Liver (tissue), 9 donors: Measurements from ENCODE around the gene SRGAP1. TPM values are rescaled to one million over a fixed set of nuclear protein-coding genes. Genes with fewer than 3 reads are reported as not detected.

Experiments used
- DNase-seq: peaks from one replicate; pipeline ENCODE4 v3.0.0-alpha.2; 2017; ENCODE audit warnings: low spot score
- H3K27ac ChIP-seq, 2 donors: one replicate each; pipeline ENCODE4 v1.7.0; 2013; ENCODE audit warnings: inconsistent platforms in 2 of 2, low read length in 2 of 2, control low read depth in 1 of 2, low read depth in 1 of 2, mild to moderate bottlenecking in 1 of 2
- H3K27me3 ChIP-seq, 4 donors: one replicate each; pipeline versions ENCODE4 v1.6.1 to v1.7.0; 2013; ENCODE audit warnings: low read length in 3 of 4, inconsistent platforms in 1 of 4, mild to moderate bottlenecking in 1 of 4, moderate library complexity in 1 of 4; ENCODE audit not compliant: control insufficient read depth in 4 of 4, insufficient read depth in 4 of 4
- H3K36me3 ChIP-seq, 4 donors: one replicate each; pipeline versions ENCODE4 v1.6.1 to v1.7.0; 2013; ENCODE audit warnings: low read length in 3 of 4, mild to moderate bottlenecking in 3 of 4, low read depth in 1 of 4, moderate library complexity in 1 of 4; ENCODE audit not compliant: control insufficient read depth in 4 of 4, insufficient read depth in 3 of 4
- H3K4me1 ChIP-seq, 4 donors: one replicate each; pipeline versions ENCODE4 v1.6.1 to v1.7.0; 2013; ENCODE audit warnings: low read length in 3 of 4, mild to moderate bottlenecking in 3 of 4, moderate library complexity in 1 of 4; ENCODE audit not compliant: control insufficient read depth in 4 of 4, insufficient read depth in 4 of 4
- H3K4me3 ChIP-seq, 3 donors: one replicate each; pipeline versions ENCODE4 v1.6.1 to v1.7.0; 2013; ENCODE audit warnings: low read length in 3 of 3, control low read depth in 1 of 3, low read depth in 1 of 3, mild to moderate bottlenecking in 1 of 3
- H3K9ac ChIP-seq, 2 donors: one replicate each; pipeline ENCODE4 v1.7.0; 2013; ENCODE audit warnings: low read length in 2 of 2, mild to moderate bottlenecking in 2 of 2, moderate library complexity in 2 of 2, control low read depth in 1 of 2, low read depth in 1 of 2
- H3K9me3 ChIP-seq, 4 donors: one replicate each; pipeline versions ENCODE4 v1.6.1 to v1.7.0; 2013; ENCODE audit warnings: low read length in 3 of 4; ENCODE audit not compliant: control insufficient read depth in 4 of 4
- ATF3 ChIP-seq: IDR thresholded peaks from 2 replicates; pipeline ENCODE4 v1.6.1; 2016; ENCODE audit warnings: antibody characterized with exemption
- EGR1 ChIP-seq, 2 donors: IDR thresholded peaks; 2 replicates each; pipeline ENCODE4 v1.6.1; 2016 to 2018; ENCODE audit warnings: antibody characterized with exemption in 2 of 2, low read depth in 2 of 2
- FOXA1 ChIP-seq: IDR thresholded peaks from 2 replicates; pipeline ENCODE4 v1.6.1; 2016; ENCODE audit warnings: antibody characterized with exemption
- FOXA2 ChIP-seq: IDR thresholded peaks from 2 replicates; pipeline ENCODE4 v1.6.1; 2016; ENCODE audit warnings: antibody characterized with exemption
- GABPA ChIP-seq, 2 donors: IDR thresholded peaks in 1 of 2; conservative IDR thresholded peaks in 1 of 2; 2 replicates each; pipeline ENCODE4 v1.6.1; 2016; ENCODE audit warnings: antibody characterized with exemption in 2 of 2, mild to moderate bottlenecking in 1 of 2, moderate library complexity in 1 of 2
- HNF4A ChIP-seq, 2 donors: conservative IDR thresholded peaks; 2 replicates each; pipeline ENCODE4 v1.6.1; 2016; ENCODE audit warnings: antibody characterized with exemption in 2 of 2, mild to moderate bottlenecking in 2 of 2
- HNF4G ChIP-seq: IDR thresholded peaks from 2 replicates; pipeline ENCODE4 v1.6.1; 2016; ENCODE audit warnings: antibody characterized with exemption
- JUND ChIP-seq, 2 donors: IDR thresholded peaks; 2 replicates each; pipeline ENCODE4 v1.6.1; 2016; ENCODE audit warnings: antibody characterized with exemption in 2 of 2
- MAX ChIP-seq: IDR thresholded peaks from 2 replicates; pipeline ENCODE4 v1.6.1; 2016; ENCODE audit warnings: antibody characterized with exemption
- NR2F2 ChIP-seq: IDR thresholded peaks from 2 replicates; pipeline ENCODE4 v1.6.1; 2016; ENCODE audit warnings: antibody characterized with exemption
- RAD21 ChIP-seq, 2 donors: IDR thresholded peaks; 2 replicates each; pipeline ENCODE4 v1.6.1; 2016; ENCODE audit warnings: antibody characterized with exemption in 2 of 2, mild to moderate bottlenecking in 2 of 2
- RXRA ChIP-seq, 2 donors: IDR thresholded peaks; 2 replicates each; pipeline ENCODE4 v1.6.1; 2017 to 2018; ENCODE audit warnings: antibody characterized with exemption in 2 of 2, mild to moderate bottlenecking in 1 of 2
- SP1 ChIP-seq: IDR thresholded peaks from 2 replicates; pipeline ENCODE4 v1.6.1; 2018; ENCODE audit warnings: antibody characterized with exemption, mild to moderate bottlenecking
- TAF1 ChIP-seq: conservative IDR thresholded peaks from 2 replicates; pipeline ENCODE4 v1.6.1; 2016; ENCODE audit warnings: antibody characterized with exemption, mild to moderate bottlenecking
- YY1 ChIP-seq: IDR thresholded peaks from 2 replicates; pipeline ENCODE4 v1.6.1; 2016; ENCODE audit warnings: antibody characterized with exemption, mild to moderate bottlenecking
- ZBTB33 ChIP-seq: IDR thresholded peaks from 2 replicates; pipeline ENCODE4 v1.6.1; 2016; ENCODE audit warnings: antibody characterized with exemption
- WGBS: extraction: QIAGEN DNeasy Blood & Tissue Kit; methylation state at CpG from one replicate; pipeline ENCODE4 v1.1.7; 2013; 5-methylcytosine and 5-hydroxymethylcytosine counted together
- polyA plus RNA-seq, 2 donors: library from polyadenylated mRNA; stranded (reverse) in 1 of 2; unstranded in 1 of 2; fragments of 200-250 nt in 1 of 2; fragments of >200 nt in 1 of 2; fragmentation: Nextera tagmentation in 1 of 2; extraction: Ambion mirVana in 1 of 2; gene quantifications; one replicate each; pipeline versions ENCODE4 v1.2.1 to v1.2.3, GENCODE V29; 2013 to 2015
- total RNA-seq, 2 donors: library from RNA; depleted of rRNA; stranded (reverse); fragments of >200 nt; gene quantifications; one replicate each; pipeline ENCODE4 v1.2.3, GENCODE V29; 2014
- TF ChIP-seq, protein P1 (sequence below): IDR thresholded peaks from 2 replicates; pipeline ENCODE4 v1.6.1; 2016; ENCODE audit warnings: antibody characterized with exemption, mild to moderate bottlenecking
- TF ChIP-seq, protein P2 (sequence below): fragments of 150-350 bp; IDR thresholded peaks from 2 replicates; pipeline ENCODE4 v1.5.1; 2017; ENCODE audit warnings: improper control_type of control experiment, low read depth, low read length; ENCODE audit not compliant: missing input control
- donor health status: healthy.
- donor health status: healthy.
- donor health status: healthy.
- donor health status: healthy.
- donor health status: healthy.

SRGAP1 gene
- total and polyA plus RNA-seq, 4 donors, result 0.28 to 1.3 (median 0.85) TPM

DNA sequence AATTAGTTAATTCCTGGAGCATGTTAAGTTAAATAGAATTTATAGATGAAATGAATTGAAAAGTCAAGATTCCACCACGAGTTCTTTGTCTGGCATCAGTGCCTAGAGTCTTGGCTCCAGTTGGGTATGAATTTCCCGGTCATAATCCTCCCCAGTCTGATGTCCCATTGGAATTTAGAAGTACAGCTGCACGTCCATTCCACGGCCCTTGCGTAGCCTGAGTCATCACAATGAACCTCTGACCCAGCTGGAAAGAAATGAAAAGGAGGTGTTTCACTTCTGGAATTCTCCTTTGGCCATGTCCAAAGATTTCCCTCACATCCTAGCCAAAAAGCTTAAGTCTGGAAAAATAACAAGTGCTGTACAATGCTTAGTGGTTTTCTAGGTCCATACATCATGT is 254.9 kb downstream of the SRGAP1 start:
- H3K27me3 ChIP-seq, result no peaks in the 10 kb centered on the region
- H3K9me3 ChIP-seq, result no peaks in the 10 kb centered on the region
- WGBS, result 80% methylated on average over 5 of the region's 5 CpGs
- H3K4me3 ChIP-seq, result no peak overlapping the region
- no peaks in the 10 kb centered on the region for H3K36me3 ChIP-seq
- no peaks in the 10 kb centered on the region for H3K4me1 ChIP-seq
- no peak for TF ChIP-seq RAD21 (IDR thresholded peaks at IDR 0.05)
- TF ChIP-seq, protein P1, sequence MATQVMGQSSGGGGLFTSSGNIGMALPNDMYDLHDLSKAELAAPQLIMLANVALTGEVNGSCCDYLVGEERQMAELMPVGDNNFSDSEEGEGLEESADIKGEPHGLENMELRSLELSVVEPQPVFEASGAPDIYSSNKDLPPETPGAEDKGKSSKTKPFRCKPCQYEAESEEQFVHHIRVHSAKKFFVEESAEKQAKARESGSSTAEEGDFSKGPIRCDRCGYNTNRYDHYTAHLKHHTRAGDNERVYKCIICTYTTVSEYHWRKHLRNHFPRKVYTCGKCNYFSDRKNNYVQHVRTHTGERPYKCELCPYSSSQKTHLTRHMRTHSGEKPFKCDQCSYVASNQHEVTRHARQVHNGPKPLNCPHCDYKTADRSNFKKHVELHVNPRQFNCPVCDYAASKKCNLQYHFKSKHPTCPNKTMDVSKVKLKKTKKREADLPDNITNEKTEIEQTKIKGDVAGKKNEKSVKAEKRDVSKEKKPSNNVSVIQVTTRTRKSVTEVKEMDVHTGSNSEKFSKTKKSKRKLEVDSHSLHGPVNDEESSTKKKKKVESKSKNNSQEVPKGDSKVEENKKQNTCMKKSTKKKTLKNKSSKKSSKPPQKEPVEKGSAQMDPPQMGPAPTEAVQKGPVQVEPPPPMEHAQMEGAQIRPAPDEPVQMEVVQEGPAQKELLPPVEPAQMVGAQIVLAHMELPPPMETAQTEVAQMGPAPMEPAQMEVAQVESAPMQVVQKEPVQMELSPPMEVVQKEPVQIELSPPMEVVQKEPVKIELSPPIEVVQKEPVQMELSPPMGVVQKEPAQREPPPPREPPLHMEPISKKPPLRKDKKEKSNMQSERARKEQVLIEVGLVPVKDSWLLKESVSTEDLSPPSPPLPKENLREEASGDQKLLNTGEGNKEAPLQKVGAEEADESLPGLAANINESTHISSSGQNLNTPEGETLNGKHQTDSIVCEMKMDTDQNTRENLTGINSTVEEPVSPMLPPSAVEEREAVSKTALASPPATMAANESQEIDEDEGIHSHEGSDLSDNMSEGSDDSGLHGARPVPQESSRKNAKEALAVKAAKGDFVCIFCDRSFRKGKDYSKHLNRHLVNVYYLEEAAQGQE, result no peak
- TF ChIP-seq JUND (IDR thresholded peaks at IDR 0.05), result no peak
- TF ChIP-seq ATF3, result no peak
- TF ChIP-seq YY1, result no peak
- no peak for TF ChIP-seq ZBTB33
- no peak for TF ChIP-seq EGR1 (IDR thresholded peaks at IDR 0.05; ENCODE audit: low read depth in 2 of 2)
- TF ChIP-seq FOXA1, result no peak
- no peak for TF ChIP-seq FOXA2
- no peak for TF ChIP-seq NR2F2
- TF ChIP-seq GABPA (IDR thresholded peaks at IDR 0.05 in 1 of 2, conservative IDR thresholded peaks at IDR 0.05 in 1 of 2), result no peak
- no peak for TF ChIP-seq SP1
- H3K9ac ChIP-seq, result no peak overlapping the region
- no peak for DNase-seq
- no peak overlapping the region for H3K27ac ChIP-seq

- H3K4me1 ChIP-seq, result no peaks in the 10 kb centered on the region
- H3K27ac ChIP-seq, result no peak overlapping the region
- no peak for TF ChIP-seq SP1
- no peak for TF ChIP-seq YY1
- TF ChIP-seq JUND (IDR thresholded peaks at IDR 0.05), result no peak
- TF ChIP-seq NR2F2, result no peak
- TF ChIP-seq, protein P2, sequence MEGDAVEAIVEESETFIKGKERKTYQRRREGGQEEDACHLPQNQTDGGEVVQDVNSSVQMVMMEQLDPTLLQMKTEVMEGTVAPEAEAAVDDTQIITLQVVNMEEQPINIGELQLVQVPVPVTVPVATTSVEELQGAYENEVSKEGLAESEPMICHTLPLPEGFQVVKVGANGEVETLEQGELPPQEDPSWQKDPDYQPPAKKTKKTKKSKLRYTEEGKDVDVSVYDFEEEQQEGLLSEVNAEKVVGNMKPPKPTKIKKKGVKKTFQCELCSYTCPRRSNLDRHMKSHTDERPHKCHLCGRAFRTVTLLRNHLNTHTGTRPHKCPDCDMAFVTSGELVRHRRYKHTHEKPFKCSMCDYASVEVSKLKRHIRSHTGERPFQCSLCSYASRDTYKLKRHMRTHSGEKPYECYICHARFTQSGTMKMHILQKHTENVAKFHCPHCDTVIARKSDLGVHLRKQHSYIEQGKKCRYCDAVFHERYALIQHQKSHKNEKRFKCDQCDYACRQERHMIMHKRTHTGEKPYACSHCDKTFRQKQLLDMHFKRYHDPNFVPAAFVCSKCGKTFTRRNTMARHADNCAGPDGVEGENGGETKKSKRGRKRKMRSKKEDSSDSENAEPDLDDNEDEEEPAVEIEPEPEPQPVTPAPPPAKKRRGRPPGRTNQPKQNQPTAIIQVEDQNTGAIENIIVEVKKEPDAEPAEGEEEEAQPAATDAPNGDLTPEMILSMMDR, result no peak
- TF ChIP-seq ZBTB33, result no peak
- no peak for TF ChIP-seq MAX
- TF ChIP-seq, protein P1, result no peak
- no peak for TF ChIP-seq EGR1 (IDR thresholded peaks at IDR 0.05; ENCODE audit: low read depth in 2 of 2)
- TF ChIP-seq GABPA (IDR thresholded peaks at IDR 0.05 in 1 of 2, conservative IDR thresholded peaks at IDR 0.05 in 1 of 2), result no peak
- TF ChIP-seq RXRA (IDR thresholded peaks at IDR 0.05), result no peak
- TF ChIP-seq RAD21 (IDR thresholded peaks at IDR 0.05), result no peak
- TF ChIP-seq HNF4G, result no peak
- no peak for TF ChIP-seq TAF1
- no peak for TF ChIP-seq FOXA2
- no peak for TF ChIP-seq FOXA1
- no peak for TF ChIP-seq ATF3
- no peak for TF ChIP-seq HNF4A (conservative IDR thresholded peaks at IDR 0.05)
- H3K27me3 ChIP-seq, result no peaks in the 10 kb centered on the region
- 90% methylated on average over 4 of the region's 4 CpGs for WGBS
- no peaks in the 10 kb centered on the region for H3K36me3 ChIP-seq
- no peak overlapping the region for H3K4me3 ChIP-seq
- H3K9ac ChIP-seq, result no peak overlapping the region
- no peaks in the 10 kb centered on the region for H3K9me3 ChIP-seq
- no peak for DNase-seq
Measured at GRCh38 chr12:64102339-64102738, 257.8 kb downstream of the SRGAP1 start.
